AG04449 (cell line): ENCODE results near the gene PPID.
A peak's percentile ranks its signal among the peaks of the same experiment; 100 is the strongest.

Experiments
- CTCF ChIA-PET: fragments of 350-600 bp; formaldehyde crosslinking; extraction: SDS; loops from one replicate; lab custom pipeline; 2021; ENCODE audit warnings: antibody characterized with exemption; lab: Yijun Ruan, JAX
- POLR2A ChIA-PET: fragments of 400-600, 350-600 bp; formaldehyde crosslinking; extraction: SDS; loops from one replicate; lab custom pipeline; 2020; ENCODE audit warnings: antibody characterized with exemption, inconsistent platforms; lab: Yijun Ruan, JAX
- DNase-seq: peaks from one replicate; pipeline ENCODE4 v3.0.0-alpha.2; 2010; ENCODE audit warnings: low read depth, low spot score
- H3K4me3 ChIP-seq: 2 replicates; pipeline ENCODE4 v1.5.1; 2011; ENCODE audit warnings: low read depth, mild to moderate bottlenecking, control low read depth, low read length
- TF ChIP-seq, protein P1 (sequence below): IDR thresholded peaks from one replicate; pipeline ENCODE4 v1.5.1; 2011; ENCODE audit warnings: mild to moderate bottlenecking, moderate library complexity, low read length, control low read depth, inconsistent platforms; ENCODE audit not compliant: insufficient read depth; ENCODE audit errors: missing control alignments

The PPID gene

DNA sequence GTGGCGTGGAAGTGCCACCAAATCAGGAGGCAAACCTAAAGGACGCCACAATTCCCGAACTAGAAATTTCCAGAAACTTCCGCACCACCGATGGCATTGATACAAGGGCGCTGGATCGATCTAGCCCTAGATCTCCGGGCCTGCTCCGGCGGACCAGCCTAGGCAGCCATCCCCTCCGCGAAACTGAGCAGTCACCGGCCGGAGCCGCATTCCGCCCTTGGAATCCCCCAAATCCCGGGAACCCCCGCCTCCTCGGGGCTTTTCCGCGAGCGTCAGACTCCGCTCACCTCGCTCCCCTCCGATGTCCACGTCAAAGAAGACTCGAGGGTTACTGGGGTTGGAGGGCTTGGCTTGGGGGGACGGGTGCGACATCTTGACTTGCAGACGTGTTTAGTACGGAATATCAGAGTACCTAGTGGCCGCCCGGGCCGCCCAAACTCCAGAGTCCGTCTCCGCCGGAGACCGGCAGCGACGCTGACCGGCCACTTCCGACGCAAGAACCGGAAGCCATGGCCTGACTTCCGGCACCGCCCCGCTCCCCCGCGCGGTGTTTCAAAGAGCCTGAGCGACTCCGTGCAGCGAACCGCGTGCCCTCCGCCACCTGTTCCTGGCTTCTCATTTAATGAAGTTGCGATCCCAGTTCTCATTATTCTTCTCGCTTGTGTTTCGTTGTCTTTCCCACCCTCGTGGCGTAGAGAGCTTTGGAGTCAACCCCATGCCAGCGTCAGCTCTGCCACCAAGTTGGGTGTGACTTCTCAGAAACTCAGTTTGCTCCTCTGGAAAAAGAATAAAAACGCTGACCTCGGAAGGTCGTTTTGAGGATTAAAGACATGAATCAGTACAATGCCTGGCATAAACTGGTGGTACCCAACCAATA lies at the start of gene PPID:
Gene PPID (minus strand): TSS at position 480 of the 877 bp plus-strand sequence. CDS start 108 bp downstream, at position 372.
- ChIA-PET POLR2A (no interaction called here), CTCF (interaction anchor here (2.0 to 6.1 kb wide), 3 partner anchors 127 to 479 kb away, joined by 7 to 51 read pairs (median 13); no protein-coding TSS in a partner anchor)
- peak within 1 kb of the TSS; percentile 79 for H3K4me3 ChIP-seq
- no peak for DNase-seq
- TF ChIP-seq, protein P1, sequence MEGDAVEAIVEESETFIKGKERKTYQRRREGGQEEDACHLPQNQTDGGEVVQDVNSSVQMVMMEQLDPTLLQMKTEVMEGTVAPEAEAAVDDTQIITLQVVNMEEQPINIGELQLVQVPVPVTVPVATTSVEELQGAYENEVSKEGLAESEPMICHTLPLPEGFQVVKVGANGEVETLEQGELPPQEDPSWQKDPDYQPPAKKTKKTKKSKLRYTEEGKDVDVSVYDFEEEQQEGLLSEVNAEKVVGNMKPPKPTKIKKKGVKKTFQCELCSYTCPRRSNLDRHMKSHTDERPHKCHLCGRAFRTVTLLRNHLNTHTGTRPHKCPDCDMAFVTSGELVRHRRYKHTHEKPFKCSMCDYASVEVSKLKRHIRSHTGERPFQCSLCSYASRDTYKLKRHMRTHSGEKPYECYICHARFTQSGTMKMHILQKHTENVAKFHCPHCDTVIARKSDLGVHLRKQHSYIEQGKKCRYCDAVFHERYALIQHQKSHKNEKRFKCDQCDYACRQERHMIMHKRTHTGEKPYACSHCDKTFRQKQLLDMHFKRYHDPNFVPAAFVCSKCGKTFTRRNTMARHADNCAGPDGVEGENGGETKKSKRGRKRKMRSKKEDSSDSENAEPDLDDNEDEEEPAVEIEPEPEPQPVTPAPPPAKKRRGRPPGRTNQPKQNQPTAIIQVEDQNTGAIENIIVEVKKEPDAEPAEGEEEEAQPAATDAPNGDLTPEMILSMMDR: no peak

DNA sequence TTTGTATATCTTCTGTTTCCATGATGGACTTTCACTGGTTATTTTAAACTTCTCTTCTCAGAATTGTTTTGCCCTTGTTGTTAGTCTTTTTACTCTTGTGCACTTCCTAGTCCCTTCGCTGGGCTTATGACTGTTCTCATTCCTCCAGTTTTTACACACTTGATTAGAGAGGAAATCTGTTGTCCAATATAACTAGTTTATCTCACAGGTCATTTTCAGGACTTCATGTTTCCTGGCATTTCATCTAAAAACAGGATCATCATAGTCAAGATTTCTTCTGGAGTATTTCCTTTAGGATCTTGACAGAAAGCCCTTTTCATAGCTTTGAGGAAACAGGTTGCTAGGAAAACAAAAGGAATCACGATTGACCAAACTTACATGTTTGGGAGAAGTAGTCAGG lies 48.6 kb upstream of the PPID start:
- TF ChIP-seq, protein P1: no peak
- ChIA-PET POLR2A (no interaction called here), CTCF (no interaction called here)
- H3K4me3 ChIP-seq: no peak overlapping the region
- no peak for DNase-seq

DNA sequence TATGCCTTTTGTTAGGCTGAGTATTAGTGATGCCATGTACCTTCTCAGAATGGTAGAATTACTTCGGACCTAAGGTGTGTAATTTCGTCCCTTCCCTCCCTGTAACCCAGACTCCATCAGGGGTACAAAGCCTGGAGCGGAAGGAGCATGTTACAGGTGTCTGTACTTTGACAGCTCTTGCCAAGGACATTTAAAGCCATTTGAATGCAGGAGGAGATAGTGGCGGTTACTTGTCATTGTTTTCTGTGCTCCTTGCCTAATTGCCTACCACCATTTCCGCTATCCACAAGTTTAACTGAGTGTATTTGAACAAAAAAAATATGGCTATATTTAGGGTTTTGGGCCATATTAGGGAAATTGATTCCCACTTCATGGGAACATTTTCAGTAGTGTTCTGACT lies 47.5 kb upstream of the PPID start:
- no peak for DNase-seq
- TF ChIP-seq, protein P1: no peak
- CTCF ChIA-PET: interaction anchor here (0.6 kb wide), 2 partner anchors 18 to 21 kb away, joined by 3 read pairs; no protein-coding TSS in a partner anchor
- POLR2A ChIA-PET: no interaction called here
- H3K4me3 ChIP-seq: no peak overlapping the region

DNA sequence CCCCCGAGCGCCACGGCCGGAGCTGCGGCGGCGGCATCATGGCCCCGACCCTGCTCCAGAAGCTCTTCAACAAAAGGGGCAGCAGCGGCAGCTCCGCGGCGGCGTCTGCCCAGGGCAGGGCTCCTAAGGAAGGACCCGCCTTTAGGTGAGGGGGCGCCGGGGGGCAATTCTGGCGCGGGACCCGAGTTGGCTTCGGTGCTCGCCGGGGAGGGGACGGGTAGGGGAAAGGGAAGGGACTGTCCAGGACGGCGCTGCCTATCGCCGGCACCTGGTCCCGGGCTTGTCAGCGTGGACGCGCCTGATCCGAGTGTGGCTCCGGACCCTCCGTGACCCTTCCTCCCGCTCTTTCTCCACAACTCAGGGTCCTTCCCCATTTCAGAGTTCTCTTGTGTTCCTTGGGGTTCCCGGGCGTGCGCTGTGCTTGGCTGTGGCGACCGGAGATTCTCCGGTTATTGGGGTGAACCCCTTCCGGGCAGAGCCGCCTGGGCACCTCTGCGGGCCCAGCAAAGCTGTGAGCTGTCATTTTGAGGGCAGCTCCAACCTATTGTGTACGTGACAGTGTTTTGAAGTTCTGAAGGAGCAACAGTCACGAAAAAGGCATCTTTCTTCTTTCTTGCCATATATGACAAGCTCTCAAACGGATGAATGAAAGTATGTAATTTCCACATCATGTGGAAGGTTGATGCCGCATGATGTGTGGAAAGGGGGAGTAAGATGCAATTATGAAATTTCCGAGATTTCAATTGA lies 46.2 kb upstream of the PPID start:
- TF ChIP-seq, protein P1: no peak
- peak overlapping the region; percentile 80 for H3K4me3 ChIP-seq
- DNase-seq: no peak
- ChIA-PET POLR2A (interaction anchor here (0.8 to 1.8 kb wide), 3 partner anchors 11 to 42 kb away, joined by 3 to 10 read pairs (median 5); no protein-coding TSS in a partner anchor), CTCF (interaction anchor here (0.8 to 1.2 kb wide), 4 partner anchors 12 to 39 kb away, joined by 3 to 4 read pairs (median 3); no protein-coding TSS in a partner anchor)

DNA sequence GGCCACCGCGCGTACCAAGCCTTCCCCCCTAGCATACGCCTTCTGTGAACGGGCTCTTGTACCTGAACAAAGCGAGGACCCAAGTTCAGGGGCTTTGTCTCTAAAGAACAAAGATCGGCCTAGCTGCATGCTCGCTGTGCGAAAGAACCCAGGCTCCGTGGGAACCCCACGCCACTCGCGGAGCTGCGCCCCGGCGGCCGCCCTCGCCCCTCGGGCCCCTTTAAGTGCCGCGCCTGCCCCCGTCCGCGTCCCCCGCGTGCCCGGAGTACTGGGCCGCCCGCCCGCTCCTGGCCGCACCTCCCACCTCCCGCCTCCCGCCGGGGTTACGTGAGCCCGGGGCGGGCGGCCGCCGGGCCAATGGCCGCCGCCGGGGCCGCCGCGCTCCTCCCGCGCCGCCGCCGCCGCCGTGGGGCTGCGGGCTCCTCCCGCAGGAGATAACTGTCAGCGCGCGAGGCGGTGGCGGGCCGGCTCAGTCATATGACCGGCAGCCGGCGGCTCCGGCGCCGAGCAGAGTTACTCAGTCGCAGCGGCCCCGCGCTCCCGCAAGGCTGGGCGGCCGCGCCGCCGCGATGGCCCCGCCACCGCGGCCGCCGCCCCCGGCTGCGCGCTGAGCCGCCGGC lies 45.5 kb upstream of the PPID start, which contains the start of gene FNIP2:
Gene FNIP2 (plus strand): TSS at position 472 of the 620 bp plus-strand sequence. CDS start 187 bp downstream, outside the sequence.
- CTCF ChIA-PET: interaction anchor here (1.1 to 1.2 kb wide), 2 partner anchors 12 to 39 kb away, joined by 3 read pairs; no protein-coding TSS in a partner anchor
- POLR2A ChIA-PET: interaction anchor here (1.6 to 1.8 kb wide), 2 partner anchors 12 to 42 kb away, joined by 5 to 10 read pairs; no protein-coding TSS in a partner anchor
- H3K4me3 ChIP-seq: peak within 1 kb of the TSS; percentile 80

More for the DNA sequence above, 45.5 kb upstream of the PPID start, which contains the start of gene FNIP2:
- no peak for DNase-seq
- TF ChIP-seq, protein P1: no peak
